MM.1S (cell line): Measurements from ENCODE around the gene PLA2G2F.

Experiments
- DNase-seq: peaks from one replicate; pipeline ENCODE4 v3.0.0-alpha.2; 2015
- H2AFZ ChIP-seq: fragments of 300-600 bp; sonication (generic); 2 replicates; pipeline ENCODE4 v1.6.0; 2016; ENCODE audit warnings: antibody characterized with exemption, low read length
- H3F3A ChIP-seq: fragments of 300-600 bp; sonication (generic); 2 replicates; pipeline ENCODE4 v1.6.1; 2016; ENCODE audit warnings: mild to moderate bottlenecking, antibody characterized with exemption, low read length, moderate library complexity, mixed read lengths; ENCODE audit not compliant: insufficient read depth
- H3K27ac ChIP-seq: fragments of 300-600 bp; sonication (generic); 2 replicates; pipeline ENCODE4 v1.5.1; 2016; ENCODE audit warnings: mild to moderate bottlenecking, low read length
- H3K27me3 ChIP-seq: fragments of 300-600 bp; sonication (generic); replicated peaks from 2 replicates; pipeline ENCODE4 v1.6.0; 2016; ENCODE audit warnings: low read length; ENCODE audit not compliant: insufficient read depth
- H3K36me3 ChIP-seq: fragments of 300-600 bp; sonication (generic); replicated peaks from 2 replicates; pipeline ENCODE4 v1.6.1; 2016; ENCODE audit warnings: mild to moderate bottlenecking, low read length, mixed read lengths; ENCODE audit not compliant: insufficient read depth
- H3K4me1 ChIP-seq: fragments of 300-600 bp; sonication (generic); 2 replicates; pipeline ENCODE4 v1.6.1; 2016; ENCODE audit warnings: low read length, mixed read lengths
- H3K4me2 ChIP-seq: fragments of 300-600 bp; sonication (generic); 2 replicates; pipeline ENCODE4 v1.6.0; 2016; ENCODE audit warnings: low read depth, low read length
- H3K4me3 ChIP-seq: fragments of 300-600 bp; sonication (generic); 2 replicates; pipeline ENCODE4 v1.5.1; 2016; ENCODE audit warnings: low read length, mixed read lengths
- H3K79me2 ChIP-seq: fragments of 300-600 bp; sonication (generic); 2 replicates; pipeline ENCODE4 v1.6.1; 2016; ENCODE audit warnings: mixed run types, low read length, mixed read lengths
- H3K9ac ChIP-seq: fragments of 300-600 bp; sonication (generic); 2 replicates; pipeline ENCODE4 v1.6.1; 2016; ENCODE audit warnings: low read length, mixed read lengths
- H3K9me2 ChIP-seq: fragments of 300-600 bp; sonication (generic); replicated peaks from 2 replicates; pipeline ENCODE4 v1.6.1; 2016; ENCODE audit warnings: mild to moderate bottlenecking, low read length, mixed read lengths; ENCODE audit not compliant: insufficient read depth
- H3K9me3 ChIP-seq: fragments of 300-600 bp; sonication (generic); replicated peaks from 2 replicates; pipeline ENCODE4 v1.6.1; 2016; ENCODE audit warnings: mild to moderate bottlenecking, low read length, mixed read lengths; ENCODE audit not compliant: insufficient read depth
- H4K20me1 ChIP-seq: fragments of 300-600 bp; sonication (generic); 2 replicates; pipeline ENCODE4 v1.6.1; 2016; ENCODE audit warnings: mild to moderate bottlenecking, low read length, moderate library complexity, mixed read lengths; ENCODE audit not compliant: insufficient read depth
- EZH2 ChIP-seq: fragments of 300-600 bp; sonication (generic); optimal IDR thresholded peaks from 2 replicates; pipeline ENCODE3; 2017; ENCODE audit warnings: low read depth, mild to moderate bottlenecking, antibody characterized with exemption, low read length, mixed read lengths
- EZH2phosphoT487 ChIP-seq: fragments of 300-600 bp; sonication (generic); IDR thresholded peaks from 2 replicates; pipeline ENCODE4 v1.6.1; 2018; ENCODE audit warnings: antibody characterized with exemption, low read length
- TF ChIP-seq, protein P1 (sequence below): fragments of 300-600 bp; sonication (generic); IDR thresholded peaks from 2 replicates; pipeline ENCODE4 v1.5.1; 2016; ENCODE audit warnings: antibody characterized with exemption, low read length, mixed read lengths

The PLA2G2F gene

DNA sequence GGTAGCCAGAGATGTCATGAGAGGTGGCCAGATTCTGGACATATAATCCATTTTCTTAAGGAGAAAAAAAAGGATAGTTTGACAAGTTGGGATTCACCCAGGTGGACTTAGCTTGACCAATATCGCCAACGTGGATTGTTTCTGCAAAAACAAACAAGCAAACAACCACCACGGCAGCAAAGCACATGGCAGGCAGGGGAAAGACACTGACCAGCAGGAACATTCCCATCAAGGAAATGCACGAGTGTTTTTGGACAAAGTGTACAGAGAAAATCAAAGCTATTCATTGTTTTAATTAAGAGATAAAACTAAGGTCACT is 56.3 kb downstream of the PLA2G2F start:
- Histone ChIP-seq H4K20me1 (no peaks in the 10 kb centered on the region), H3K4me2 (no peak overlapping the region), H3F3A (no peaks in the 10 kb centered on the region), H2AFZ (no peak overlapping the region), H3K36me3 (no peaks in the 10 kb centered on the region), H3K9ac (no peak overlapping the region), H3K4me3 (no peak overlapping the region), H3K4me1 (no peaks in the 10 kb centered on the region), H3K79me2 (no peaks in the 10 kb centered on the region), H3K27ac (no peak overlapping the region), H3K27me3 (peaks cover 95% of the 10 kb centered on the region), H3K9me3 (no peaks in the 10 kb centered on the region), H3K9me2 (no peaks in the 10 kb centered on the region)
- DNase-seq, result no peak
- TF ChIP-seq, protein P1, sequence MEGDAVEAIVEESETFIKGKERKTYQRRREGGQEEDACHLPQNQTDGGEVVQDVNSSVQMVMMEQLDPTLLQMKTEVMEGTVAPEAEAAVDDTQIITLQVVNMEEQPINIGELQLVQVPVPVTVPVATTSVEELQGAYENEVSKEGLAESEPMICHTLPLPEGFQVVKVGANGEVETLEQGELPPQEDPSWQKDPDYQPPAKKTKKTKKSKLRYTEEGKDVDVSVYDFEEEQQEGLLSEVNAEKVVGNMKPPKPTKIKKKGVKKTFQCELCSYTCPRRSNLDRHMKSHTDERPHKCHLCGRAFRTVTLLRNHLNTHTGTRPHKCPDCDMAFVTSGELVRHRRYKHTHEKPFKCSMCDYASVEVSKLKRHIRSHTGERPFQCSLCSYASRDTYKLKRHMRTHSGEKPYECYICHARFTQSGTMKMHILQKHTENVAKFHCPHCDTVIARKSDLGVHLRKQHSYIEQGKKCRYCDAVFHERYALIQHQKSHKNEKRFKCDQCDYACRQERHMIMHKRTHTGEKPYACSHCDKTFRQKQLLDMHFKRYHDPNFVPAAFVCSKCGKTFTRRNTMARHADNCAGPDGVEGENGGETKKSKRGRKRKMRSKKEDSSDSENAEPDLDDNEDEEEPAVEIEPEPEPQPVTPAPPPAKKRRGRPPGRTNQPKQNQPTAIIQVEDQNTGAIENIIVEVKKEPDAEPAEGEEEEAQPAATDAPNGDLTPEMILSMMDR, result no peak
- TF ChIP-seq EZH2 (no peak), EZH2phosphoT487 (no peak)

DNA sequence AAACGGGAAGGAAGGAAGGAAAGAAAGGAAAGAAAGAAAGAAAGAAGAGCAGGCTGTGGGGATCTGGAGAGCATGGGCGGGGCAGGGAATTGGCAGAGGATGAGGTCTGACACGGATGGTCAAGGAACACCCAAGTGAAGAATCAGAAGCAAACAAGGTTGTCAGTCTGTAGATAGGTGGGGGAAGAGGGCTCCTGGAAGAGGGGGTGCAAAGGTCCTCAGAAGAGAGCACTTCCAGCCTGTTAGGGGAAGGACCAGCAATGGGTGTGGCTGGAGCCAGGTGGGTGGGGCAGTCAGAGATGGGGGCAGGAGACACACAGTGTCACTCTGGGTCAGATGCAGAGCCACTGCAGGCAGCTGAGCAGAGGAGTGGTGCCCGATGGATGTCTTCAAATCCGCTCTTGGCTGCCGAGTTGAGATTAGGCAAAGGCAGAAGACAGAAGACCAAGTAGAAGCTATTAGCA is 58.2 kb downstream of the PLA2G2F start:
- no peak for TF ChIP-seq EZH2phosphoT487
- TF ChIP-seq EZH2, result no peak
- TF ChIP-seq, protein P1, result no peak
- H3K9me2 ChIP-seq, result no peaks in the 10 kb centered on the region
- no peaks in the 10 kb centered on the region for H3K4me1 ChIP-seq
- H3K4me3 ChIP-seq, result no peak overlapping the region
- H3K27me3 ChIP-seq, result peaks cover 95% of the 10 kb centered on the region
- no peaks in the 10 kb centered on the region for H3F3A ChIP-seq
- no peaks in the 10 kb centered on the region for H3K9me3 ChIP-seq
- no peak for DNase-seq
- H2AFZ ChIP-seq, result no peak overlapping the region
- no peaks in the 10 kb centered on the region for H3K36me3 ChIP-seq
- H3K27ac ChIP-seq, result no peak overlapping the region
- H3K4me2 ChIP-seq, result no peak overlapping the region
- no peaks in the 10 kb centered on the region for H3K79me2 ChIP-seq
- no peaks in the 10 kb centered on the region for H4K20me1 ChIP-seq
- H3K9ac ChIP-seq, result no peak overlapping the region

DNA sequence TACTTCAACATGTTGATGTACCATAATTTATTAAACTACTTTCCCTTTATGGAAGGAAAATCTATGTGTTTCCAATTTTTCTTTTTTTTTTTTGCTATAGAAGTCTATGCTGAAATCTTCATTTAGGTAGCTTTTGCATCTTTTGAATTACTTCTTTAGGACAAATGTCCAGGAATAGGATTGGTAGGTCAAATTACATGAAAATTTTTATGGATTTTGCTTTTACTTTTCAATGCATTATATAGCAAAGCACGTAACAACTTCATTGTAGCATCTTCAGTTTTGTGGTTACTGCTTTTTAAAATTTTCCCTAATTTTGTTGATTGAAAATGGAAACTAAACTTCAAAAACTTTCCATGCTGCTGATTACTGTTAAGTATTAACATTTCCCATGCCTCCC is 59.2 kb downstream of the PLA2G2F start:
- DNase-seq, result no peak
- H3K4me2 ChIP-seq, result no peak overlapping the region
- TF ChIP-seq, protein P1, result no peak
- TF ChIP-seq EZH2phosphoT487 (no peak), EZH2 (no peak)
- no peaks in the 10 kb centered on the region for H3K36me3 ChIP-seq
- no peak overlapping the region for H3K4me3 ChIP-seq
- H3K27me3 ChIP-seq, result peaks cover 95% of the 10 kb centered on the region
- no peaks in the 10 kb centered on the region for H3K9me2 ChIP-seq
- H3K9ac ChIP-seq, result no peak overlapping the region
- no peak overlapping the region for H2AFZ ChIP-seq
- no peaks in the 10 kb centered on the region for H4K20me1 ChIP-seq
- no peak overlapping the region for H3K27ac ChIP-seq
- no peaks in the 10 kb centered on the region for H3F3A ChIP-seq
- no peaks in the 10 kb centered on the region for H3K4me1 ChIP-seq
- H3K79me2 ChIP-seq, result no peaks in the 10 kb centered on the region
- no peaks in the 10 kb centered on the region for H3K9me3 ChIP-seq
